Activated T-cell treated with anti-CD3 and anti-CD28 coated beads, Interleukin-2, amount 50 U/mL, for 24 hours (primary cell): ENCODE measurements around the gene COLGALT1.
"Not testable (repeated sequence)": the region's sequence is repeated elsewhere in the genome, so short reads cannot be mapped to it uniquely, and the experiment has no call there.

Experiments used
- DNase-seq: peaks from one replicate; pipeline ENCODE4 v3.0.0-alpha.2; 2020
- H3K27ac Mint-ChIP-seq: 2 replicates; pipeline ENCODE4 v1.8.0; 2020; ENCODE audit warnings: mild to moderate bottlenecking, mixed read lengths
- H3K27me3 Mint-ChIP-seq: 2 replicates; pipeline ENCODE4 v1.8.0; 2020; ENCODE audit warnings: mixed read lengths
- H3K36me3 Mint-ChIP-seq: 2 replicates; pipeline ENCODE4 v1.8.0; 2020; ENCODE audit warnings: low read depth, mixed read lengths
- H3K4me1 Mint-ChIP-seq: 2 replicates; pipeline ENCODE4 v1.8.0; 2020; ENCODE audit warnings: low read depth, mixed read lengths
- H3K4me3 Mint-ChIP-seq: 2 replicates; pipeline ENCODE4 v1.8.0; 2020; ENCODE audit warnings: mild to moderate bottlenecking, moderate library complexity, mixed read lengths
- H3K9me3 Mint-ChIP-seq: 2 replicates; pipeline ENCODE4 v1.8.0; 2020; ENCODE audit warnings: mixed read lengths

The COLGALT1 gene

GRCh38 chr19:17555480-17555928 lies at the start of gene COLGALT1:
TSS of gene COLGALT1 (plus strand) at chr19:17555649. CDS start at chr19:17555714, 65 bp downstream.
- Mint-ChIP-seq H3K4me1 (peaks cover 23% of the 10 kb centered on the region), H3K27ac (peak within 1 kb of the TSS; percentile 87), H3K27me3 (no peaks in the 10 kb centered on the region), H3K9me3 (no peaks in the 10 kb centered on the region), H3K4me3 (peak within 1 kb of the TSS; percentile 90), H3K36me3 (peaks cover 38% of the 10 kb centered on the region)
- DNase-seq = peak; percentile 98

GRCh38 chr19:17506745-17507144 lies 48.7 kb upstream of the COLGALT1 start:
- Mint-ChIP-seq H3K9me3 (no peaks in the 10 kb centered on the region), H3K4me3 (no peak overlapping the region), H3K36me3 (peaks cover 41% of the 10 kb centered on the region), H3K27me3 (no peaks in the 10 kb centered on the region), H3K4me1 (peaks cover 27% of the 10 kb centered on the region), H3K27ac (no peak overlapping the region)
- DNase-seq = no peak

GRCh38 chr19:17508558-17508933 lies 46.9 kb upstream of the COLGALT1 start:
- H3K27ac Mint-ChIP-seq = peak overlapping the region; percentile 89
- not testable (repeated sequence) for H3K9me3 Mint-ChIP-seq, DNase-seq, H3K27me3 Mint-ChIP-seq
- peak overlapping the region; percentile 28 for H3K4me3 Mint-ChIP-seq
- peaks cover 39% of the 10 kb centered on the region for H3K4me1 Mint-ChIP-seq
- peaks cover 49% of the 10 kb centered on the region for H3K36me3 Mint-ChIP-seq

- no peak for DNase-seq
- Mint-ChIP-seq H3K36me3 (peaks cover 49% of the 10 kb centered on the region), H3K27me3 (no peaks in the 10 kb centered on the region), H3K4me1 (peaks cover 43% of the 10 kb centered on the region), H3K9me3 (no peaks in the 10 kb centered on the region), H3K4me3 (peak overlapping the region; percentile 97), H3K27ac (peak overlapping the region; percentile 98)
Measured at GRCh38 chr19:17510220-17510993, 45.0 kb upstream of the COLGALT1 start.

- peaks cover 56% of the 10 kb centered on the region for H3K36me3 Mint-ChIP-seq
- H3K4me3 Mint-ChIP-seq = peak overlapping the region; percentile 97
- peak overlapping the region; percentile 98 for H3K27ac Mint-ChIP-seq
- H3K9me3 Mint-ChIP-seq = no peaks in the 10 kb centered on the region
- H3K27me3 Mint-ChIP-seq = no peaks in the 10 kb centered on the region
- DNase-seq = peak; percentile 90
- H3K4me1 Mint-ChIP-seq = peaks cover 43% of the 10 kb centered on the region
Measured at GRCh38 chr19:17511724-17512573, 43.5 kb upstream of the COLGALT1 start.

GRCh38 chr19:17512574-17512939 lies 42.9 kb upstream of the COLGALT1 start:
- Mint-ChIP-seq H3K4me1 (peaks cover 42% of the 10 kb centered on the region), H3K27me3 (no peaks in the 10 kb centered on the region), H3K27ac (peak overlapping the region; percentile 98), H3K4me3 (peak overlapping the region; percentile 97), H3K36me3 (peaks cover 61% of the 10 kb centered on the region), H3K9me3 (peaks cover 4% of the 10 kb centered on the region)
- DNase-seq = no peak

GRCh38 chr19:17515408-17516149 lies 39.9 kb upstream of the COLGALT1 start:
- Mint-ChIP-seq H3K27ac (no peak overlapping the region), H3K36me3 (peaks cover 59% of the 10 kb centered on the region), H3K27me3 (no peaks in the 10 kb centered on the region), H3K9me3 (peaks cover 6% of the 10 kb centered on the region), H3K4me3 (no peak overlapping the region), H3K4me1 (peaks cover 20% of the 10 kb centered on the region)
- DNase-seq = no peak

GRCh38 chr19:17517898-17518297 lies 37.6 kb upstream of the COLGALT1 start:
- H3K27ac Mint-ChIP-seq = no peak overlapping the region
- H3K4me1 Mint-ChIP-seq = peaks cover 16% of the 10 kb centered on the region
- DNase-seq = no peak
- no peaks in the 10 kb centered on the region for H3K27me3 Mint-ChIP-seq
- no peak overlapping the region for H3K4me3 Mint-ChIP-seq
- H3K9me3 Mint-ChIP-seq = peaks cover 6% of the 10 kb centered on the region
- peaks cover 54% of the 10 kb centered on the region for H3K36me3 Mint-ChIP-seq

GRCh38 chr19:17518654-17519053 lies 36.8 kb upstream of the COLGALT1 start:
- peaks cover 18% of the 10 kb centered on the region for H3K4me1 Mint-ChIP-seq

GRCh38 chr19:17519967-17520366 lies 35.5 kb upstream of the COLGALT1 start:
- H3K4me1 Mint-ChIP-seq = peaks cover 24% of the 10 kb centered on the region
- H3K4me3 Mint-ChIP-seq = no peak overlapping the region
- DNase-seq = no peak
- H3K36me3 Mint-ChIP-seq = peaks cover 57% of the 10 kb centered on the region
- no peaks in the 10 kb centered on the region for H3K27me3 Mint-ChIP-seq
- H3K27ac Mint-ChIP-seq = peak overlapping the region; percentile 47
- peaks cover 6% of the 10 kb centered on the region for H3K9me3 Mint-ChIP-seq

More at GRCh38 chr19:17518654-17519053, 36.8 kb upstream of the COLGALT1 start:
- H3K9me3 Mint-ChIP-seq, H3K27me3 Mint-ChIP-seq, DNase-seq, H3K27ac Mint-ChIP-seq, H3K4me3 Mint-ChIP-seq: not testable (repeated sequence)
- peaks cover 57% of the 10 kb centered on the region for H3K36me3 Mint-ChIP-seq

- no peak for DNase-seq
- no peaks in the 10 kb centered on the region for H3K27me3 Mint-ChIP-seq
- no peak overlapping the region for H3K4me3 Mint-ChIP-seq
- H3K9me3 Mint-ChIP-seq = peaks cover 6% of the 10 kb centered on the region
- H3K27ac Mint-ChIP-seq = no peak overlapping the region
- H3K4me1 Mint-ChIP-seq = peaks cover 24% of the 10 kb centered on the region
- H3K36me3 Mint-ChIP-seq = peaks cover 51% of the 10 kb centered on the region
Measured at GRCh38 chr19:17520865-17521264, 34.6 kb upstream of the COLGALT1 start.

- Mint-ChIP-seq H3K27ac (peak overlapping the region; percentile 93), H3K4me1 (peaks cover 29% of the 10 kb centered on the region), H3K27me3 (no peaks in the 10 kb centered on the region), H3K36me3 (peaks cover 28% of the 10 kb centered on the region), H3K9me3 (no peaks in the 10 kb centered on the region), H3K4me3 (peak overlapping the region; percentile 44)
- peak; percentile 72 for DNase-seq
Measured at GRCh38 chr19:17522988-17523872, 32.2 kb upstream of the COLGALT1 start.

GRCh38 chr19:17524651-17525050 lies 30.8 kb upstream of the COLGALT1 start:
- H3K36me3 Mint-ChIP-seq = peaks cover 20% of the 10 kb centered on the region
- peaks cover 29% of the 10 kb centered on the region for H3K4me1 Mint-ChIP-seq
- no peaks in the 10 kb centered on the region for H3K27me3 Mint-ChIP-seq
- H3K27ac Mint-ChIP-seq = peak overlapping the region; percentile 17
- peaks cover 3% of the 10 kb centered on the region for H3K9me3 Mint-ChIP-seq
- H3K4me3 Mint-ChIP-seq = no peak overlapping the region
- DNase-seq = no peak
